ENCODE data around the gene EYS.

EYS gene

DNA sequence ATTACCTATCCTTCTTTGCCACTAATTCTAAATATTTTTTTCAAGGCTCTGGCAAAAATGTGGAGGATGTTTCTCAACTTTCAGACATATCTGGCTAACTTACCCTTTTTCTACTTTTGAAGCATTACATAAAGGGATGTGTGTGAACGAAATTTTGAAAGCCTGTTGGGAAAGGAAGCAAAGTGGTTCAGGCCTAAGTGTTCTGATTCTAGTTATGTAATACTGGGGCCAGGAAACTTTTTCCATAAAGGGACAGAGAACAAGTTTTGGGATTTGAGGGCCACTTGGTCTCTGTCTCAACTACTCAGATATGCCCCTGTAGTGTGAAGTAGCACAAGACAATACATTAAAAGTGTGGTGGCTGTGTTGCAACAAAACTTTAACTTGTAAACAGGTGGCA lies 1349.6 kb downstream of the EYS start:
- DNase-seq (ENCODE audit: low read depth in 2 of 3, low spot score in 2 of 3) = no peak

DNA sequence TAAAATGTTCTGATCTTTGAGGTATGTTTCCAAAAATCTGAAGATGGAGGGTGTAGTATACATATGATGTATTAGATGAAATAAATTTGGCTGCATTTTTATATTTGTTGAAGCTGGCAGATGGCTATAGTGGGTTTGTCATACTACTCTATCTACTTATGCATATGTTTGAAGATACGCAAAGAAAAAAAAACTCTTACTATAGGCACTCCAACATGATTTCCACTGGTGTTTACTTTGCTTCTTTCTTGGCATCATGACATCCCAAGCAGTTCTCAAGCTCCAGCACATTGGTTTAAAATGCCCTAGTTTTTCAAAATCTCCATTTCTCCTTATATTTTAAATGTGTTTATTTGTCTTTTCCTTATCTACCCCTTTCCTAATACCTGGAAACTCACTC lies 1359.6 kb downstream of the EYS start:
- DNase-seq (ENCODE audit: low read depth in 2 of 3, low spot score in 2 of 3) = no peak

DNA sequence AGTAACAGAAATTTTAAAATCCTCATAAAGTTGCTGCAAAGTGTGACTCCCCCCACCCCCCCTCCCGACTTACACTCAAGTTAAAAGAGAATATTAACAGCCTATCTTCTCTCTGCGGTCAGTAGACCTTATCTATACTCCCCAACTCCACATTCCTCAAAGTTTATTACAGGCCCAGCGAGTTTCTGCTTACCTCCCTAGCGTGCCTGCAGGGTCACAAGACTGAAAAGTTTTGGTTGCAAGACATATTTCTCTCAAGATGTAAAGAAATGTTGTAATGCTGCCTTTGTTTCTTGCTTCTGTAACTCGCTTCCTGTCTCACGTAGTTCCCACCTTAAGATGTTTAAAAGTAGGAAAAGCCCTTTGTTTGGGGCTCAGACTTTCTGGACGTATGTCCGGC lies 1371.8 kb downstream of the EYS start:
- no peak for DNase-seq (ENCODE audit: low read depth in 2 of 3, low spot score in 2 of 3)

DNA sequence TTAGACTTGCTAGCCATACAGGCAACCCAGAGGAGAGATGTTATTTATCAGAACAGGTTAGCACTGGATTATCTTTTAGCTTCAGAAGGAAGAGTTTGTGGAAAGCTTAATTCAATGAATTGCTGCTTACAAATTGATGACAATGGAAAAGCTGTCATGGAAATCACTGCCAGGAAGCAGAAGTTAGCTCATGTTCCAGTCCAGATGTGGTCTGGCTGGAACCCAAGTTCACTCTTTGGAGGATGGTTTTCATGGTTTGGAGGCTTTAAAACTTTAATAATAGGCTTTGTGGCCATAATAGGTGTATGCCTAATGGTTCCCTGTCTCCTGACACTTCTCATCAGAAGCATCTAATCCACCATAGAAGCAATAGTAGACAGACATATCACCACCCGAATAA lies 1372.4 kb downstream of the EYS start:
- no peak for DNase-seq (ENCODE audit: low read depth in 2 of 3, low spot score in 2 of 3)

- no peak for DNase-seq (ENCODE audit: low read depth in 2 of 3, low spot score in 2 of 3)
These were observed 1376.2 kb downstream of the EYS start for GRCh38 chr6:64330694-64331307.

DNA sequence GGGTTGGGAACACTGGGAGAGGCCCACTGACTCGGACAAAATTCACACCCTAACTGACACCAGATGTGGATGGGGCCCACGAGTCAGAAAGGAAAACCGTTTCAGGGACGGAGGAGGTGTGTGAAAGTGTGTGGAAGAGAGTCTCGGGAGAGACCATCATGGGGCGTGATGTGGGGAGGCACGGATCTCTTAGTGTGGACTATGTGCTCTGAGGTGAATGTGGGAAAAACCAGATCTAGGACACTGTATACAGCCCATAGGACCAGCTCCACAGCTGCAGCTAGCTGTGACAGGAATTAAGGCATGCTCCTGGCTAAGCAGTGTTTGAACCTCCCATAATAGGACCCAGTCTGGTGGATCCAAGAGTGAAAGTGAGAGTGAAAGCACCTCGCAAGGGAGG lies 1380.1 kb downstream of the EYS start:
- no peak for DNase-seq (ENCODE audit: low read depth in 2 of 3, low spot score in 2 of 3)

- DNase-seq (ENCODE audit: low read depth in 2 of 3, low spot score in 2 of 3) = no peak
These were observed 1381.9 kb downstream of the EYS start for GRCh38 chr6:64325093-64325492.

- no peak for DNase-seq (ENCODE audit: low read depth in 2 of 3, low spot score in 2 of 3)
These were observed 1396.8 kb downstream of the EYS start for GRCh38 chr6:64310214-64310613.

- no peak for DNase-seq (ENCODE audit: low read depth in 2 of 3, low spot score in 2 of 3)
These were observed 1405.5 kb downstream of the EYS start for GRCh38 chr6:64301307-64302236.

DNA sequence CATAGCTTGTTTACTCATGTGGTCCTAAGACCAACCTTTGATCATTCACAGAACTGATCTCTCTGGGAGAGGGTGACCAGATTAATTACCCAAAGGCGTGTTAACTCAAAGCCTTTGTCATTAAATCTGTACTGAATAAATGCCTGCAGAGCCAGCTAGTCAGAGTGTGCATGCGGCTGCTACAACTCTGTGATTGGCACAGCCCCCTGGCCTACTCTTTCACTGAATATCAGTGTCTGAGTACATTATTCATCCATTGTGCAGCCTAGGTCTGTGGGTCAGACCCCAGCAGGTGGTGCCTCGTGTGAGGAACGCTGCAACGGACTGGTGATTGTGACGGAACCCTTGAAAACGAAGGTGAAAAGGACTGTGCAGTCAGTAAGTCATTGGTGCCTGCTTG lies 1407.8 kb downstream of the EYS start:
- DNase-seq (ENCODE audit: low read depth in 2 of 3, low spot score in 2 of 3) = no peak

DNA sequence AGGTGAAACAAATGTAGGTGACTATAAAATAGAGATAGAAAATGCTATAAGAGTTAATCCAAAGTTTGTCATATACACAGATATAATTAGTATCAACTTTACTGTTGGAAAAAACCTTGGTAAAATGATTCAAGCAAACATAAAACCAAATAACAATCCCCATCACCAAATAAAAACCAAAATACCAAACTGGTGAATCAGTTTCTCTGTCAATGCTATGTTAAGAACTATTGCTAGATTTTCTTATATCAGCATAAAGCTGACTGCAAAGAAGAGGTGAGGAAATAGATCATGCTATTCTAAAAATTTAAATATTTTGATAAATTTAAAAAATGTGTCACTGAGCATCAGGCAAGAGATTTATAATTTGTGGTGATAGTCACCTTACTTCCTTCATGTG lies 1413.0 kb downstream of the EYS start:
- no peak for DNase-seq (ENCODE audit: low read depth in 2 of 3, low spot score in 2 of 3)

GRCh38 chr6:64293298-64293697 lies 1413.7 kb downstream of the EYS start:
- no peak for DNase-seq (ENCODE audit: low read depth in 2 of 3, low spot score in 2 of 3)

DNA sequence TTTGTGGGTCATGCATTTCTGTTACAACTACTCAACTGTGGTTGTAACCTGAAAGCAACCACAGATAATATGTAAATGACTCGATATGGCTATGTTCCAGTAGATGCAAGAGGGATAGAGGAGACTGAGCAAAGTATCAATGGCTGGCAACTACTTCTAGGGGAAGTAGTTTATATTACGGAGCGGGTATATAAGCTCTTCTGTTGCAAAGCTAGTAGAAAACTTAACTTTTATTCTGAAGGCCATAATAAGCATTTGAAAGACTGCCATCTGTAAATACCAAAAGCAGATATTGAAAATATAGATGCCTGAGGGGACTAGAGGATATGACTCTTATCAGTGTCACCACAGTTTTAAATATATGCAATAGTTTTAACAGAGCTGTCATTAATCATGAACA lies 1416.2 kb downstream of the EYS start:
- no peak for DNase-seq (ENCODE audit: low read depth in 2 of 3, low spot score in 2 of 3)

- no peak for DNase-seq (ENCODE audit: low read depth in 2 of 3, low spot score in 2 of 3)
These were observed 1417.1 kb downstream of the EYS start for GRCh38 chr6:64289931-64290330.

GRCh38 chr6:64288351-64288750 lies 1418.7 kb downstream of the EYS start:
- DNase-seq (ENCODE audit: low read depth in 2 of 3, low spot score in 2 of 3) = no peak

DNA sequence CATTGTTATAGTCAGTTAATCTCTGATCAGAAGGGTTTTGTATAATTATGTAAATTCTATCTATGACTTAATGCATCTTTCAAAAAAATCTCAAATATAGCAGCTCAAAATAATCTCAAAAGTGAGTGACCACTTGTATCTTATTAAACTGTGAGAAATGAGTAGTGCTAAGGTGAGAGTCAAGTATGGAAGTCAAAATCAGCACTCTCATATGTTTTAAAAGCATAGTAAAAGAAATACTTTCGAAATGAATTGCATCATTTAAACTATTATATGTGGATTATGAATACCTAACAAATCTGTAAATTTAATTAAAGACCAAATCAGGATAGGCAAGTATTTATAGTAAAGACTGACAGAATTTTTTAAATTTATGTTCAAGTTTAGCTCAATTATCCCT lies 1425.9 kb downstream of the EYS start:
- no peak for DNase-seq (ENCODE audit: low read depth in 2 of 3, low spot score in 2 of 3)

GRCh38 chr6:64280569-64280968 lies 1426.5 kb downstream of the EYS start:
- no peak for DNase-seq (ENCODE audit: low read depth in 2 of 3, low spot score in 2 of 3)

- no peak for DNase-seq (ENCODE audit: low read depth in 2 of 3, low spot score in 2 of 3)
These were observed 1436.9 kb downstream of the EYS start for GRCh38 chr6:64270083-64270482.

DNA sequence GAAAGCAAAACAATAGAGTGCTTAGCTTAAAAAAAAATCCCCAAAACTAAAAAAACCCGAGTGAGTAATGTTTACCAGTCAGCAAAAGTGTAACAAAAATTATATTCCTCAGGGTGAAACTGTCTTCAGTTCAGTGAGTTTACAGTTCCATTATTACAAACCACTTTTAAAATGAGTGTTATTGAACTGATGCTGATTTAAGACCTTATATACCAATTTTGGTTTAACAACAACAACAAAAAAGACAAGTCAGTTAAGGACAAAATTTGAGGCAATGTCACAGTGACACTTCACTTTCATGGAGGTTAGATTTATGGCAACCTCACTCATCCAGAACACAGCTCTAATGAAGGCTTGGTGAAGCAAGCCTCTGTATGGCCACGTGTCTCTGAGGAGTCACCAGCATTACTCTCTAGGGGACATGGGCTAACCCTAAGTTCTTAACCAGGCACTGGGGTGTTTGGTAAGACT lies 1440.6 kb downstream of the EYS start:
- no peak for DNase-seq (ENCODE audit: low read depth in 2 of 3, low spot score in 2 of 3)

- DNase-seq (ENCODE audit: low read depth in 2 of 3, low spot score in 2 of 3) = no peak
These were observed 1443.2 kb downstream of the EYS start for GRCh38 chr6:64263778-64264177.

DNA sequence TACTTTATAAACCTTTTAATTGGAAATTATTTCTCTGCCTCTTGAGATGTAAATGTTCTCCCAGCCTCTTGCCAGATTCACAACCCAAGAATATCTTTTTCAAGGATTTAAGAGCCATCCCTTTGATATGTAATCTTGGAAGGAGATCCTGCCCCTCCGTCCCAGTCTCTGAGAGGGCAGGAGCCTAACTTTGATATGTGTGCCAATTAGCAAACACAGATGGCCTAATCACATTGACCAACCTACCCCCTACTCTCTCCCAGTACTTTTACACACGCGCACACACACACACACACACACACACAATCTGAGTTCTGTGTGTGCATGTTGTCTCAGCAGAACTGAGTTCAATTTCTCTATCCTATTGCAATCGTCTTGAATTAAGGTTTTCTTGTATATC lies 1447.7 kb downstream of the EYS start:
- no peak for DNase-seq (ENCODE audit: low read depth in 2 of 3, low spot score in 2 of 3)

- no peak for DNase-seq (ENCODE audit: low read depth in 2 of 3, low spot score in 2 of 3)
These were observed 1448.3 kb downstream of the EYS start for GRCh38 chr6:64258752-64259151.

- DNase-seq (ENCODE audit: low read depth in 2 of 3, low spot score in 2 of 3) = no peak
These were observed 1448.7 kb downstream of the EYS start for GRCh38 chr6:64258302-64258701.

Measured in activated CD8-positive, alpha-beta memory T cell treated with anti-CD3 and anti-CD28 coated beads for 48 hours (primary cell).